Measurements from ENCODE around the gene CDC34.

The CDC34 gene, protein sequence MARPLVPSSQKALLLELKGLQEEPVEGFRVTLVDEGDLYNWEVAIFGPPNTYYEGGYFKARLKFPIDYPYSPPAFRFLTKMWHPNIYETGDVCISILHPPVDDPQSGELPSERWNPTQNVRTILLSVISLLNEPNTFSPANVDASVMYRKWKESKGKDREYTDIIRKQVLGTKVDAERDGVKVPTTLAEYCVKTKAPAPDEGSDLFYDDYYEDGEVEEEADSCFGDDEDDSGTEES

DNA sequence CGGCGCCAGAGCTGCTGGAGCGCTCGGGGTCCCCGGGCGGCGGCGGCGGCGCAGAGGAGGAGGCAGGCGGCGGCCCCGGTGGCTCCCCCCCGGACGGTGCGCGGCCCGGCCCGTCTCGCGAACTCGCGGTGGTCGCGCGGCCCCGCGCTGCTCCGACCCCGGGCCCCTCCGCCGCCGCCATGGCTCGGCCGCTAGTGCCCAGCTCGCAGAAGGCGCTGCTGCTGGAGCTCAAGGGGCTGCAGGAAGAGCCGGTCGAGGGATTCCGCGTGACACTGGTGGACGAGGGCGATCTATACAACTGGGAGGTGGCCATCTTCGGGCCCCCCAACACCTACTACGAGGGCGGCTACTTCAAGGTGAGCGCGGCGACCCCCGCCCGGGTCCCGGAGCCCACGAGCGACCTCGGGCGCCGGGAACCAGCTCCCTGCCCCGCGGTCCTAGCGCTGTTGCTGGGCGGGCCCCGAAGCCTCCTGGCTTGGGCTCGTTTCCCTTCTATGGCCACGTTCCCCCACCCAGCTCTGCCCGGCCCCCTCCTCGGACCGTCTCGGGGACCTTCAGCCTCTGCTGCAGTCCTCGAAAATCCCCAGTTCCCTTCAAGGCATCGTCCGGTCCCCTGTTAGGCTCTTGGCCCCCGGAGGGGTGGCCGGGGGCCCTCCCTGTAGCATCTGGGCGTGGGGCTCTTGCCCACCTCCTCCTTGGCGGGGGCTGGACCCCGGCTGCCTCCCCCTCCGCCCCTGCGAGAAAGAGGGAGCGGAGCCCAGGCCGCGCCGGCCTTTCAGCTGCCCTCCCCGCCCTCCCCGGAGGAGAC, at the start of gene CDC34:
Gene CDC34, plus strand, starts transcription at position 8 of the 808 bp plus-strand sequence. Its CDS starts 172 bp downstream, at position 180.
- peak in 7 of 56 donors; percentile 42 to 63 (median 52) for DNase-seq

DNA sequence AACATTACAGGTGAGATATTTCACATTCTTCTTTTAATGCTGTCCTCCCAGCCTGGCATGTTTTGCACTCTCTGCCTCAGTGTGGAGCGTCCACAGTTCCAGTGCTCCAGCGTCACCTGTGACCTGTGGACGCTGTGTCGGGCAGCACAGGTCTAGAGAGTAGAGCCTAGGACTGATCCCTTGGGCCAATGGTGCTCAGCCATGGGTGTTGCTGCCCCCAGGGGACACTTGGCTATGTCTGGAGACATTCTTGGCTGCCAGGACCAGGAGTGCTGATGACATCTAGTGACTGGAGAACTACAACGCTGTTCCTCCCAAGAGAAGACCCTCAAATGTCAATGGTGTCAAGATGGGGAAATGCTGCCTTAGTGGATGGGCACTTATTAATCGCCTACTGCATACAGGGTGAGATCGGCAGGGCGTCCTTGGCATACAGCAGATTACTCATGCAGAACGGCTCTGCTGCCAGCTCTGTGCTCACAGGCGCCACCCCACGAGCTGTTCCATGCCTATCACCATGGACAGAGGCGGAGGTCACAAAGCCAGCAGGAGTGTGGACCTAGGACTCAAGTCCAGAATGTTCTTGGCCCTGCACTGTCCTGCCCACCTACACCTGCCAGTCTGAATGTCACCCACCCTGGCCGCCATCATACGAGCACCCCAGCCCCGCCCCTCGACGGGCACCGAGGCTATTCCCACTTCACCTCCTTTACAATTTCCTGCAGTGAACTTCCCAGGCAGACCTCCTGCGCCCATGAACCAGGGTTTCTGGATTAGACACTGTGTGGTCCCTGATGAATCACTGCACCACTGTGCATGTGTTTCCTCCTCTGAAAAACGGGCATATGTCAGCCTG, 49.1 kb upstream of the CDC34 start:
- DNase-seq, result no peak

DNA sequence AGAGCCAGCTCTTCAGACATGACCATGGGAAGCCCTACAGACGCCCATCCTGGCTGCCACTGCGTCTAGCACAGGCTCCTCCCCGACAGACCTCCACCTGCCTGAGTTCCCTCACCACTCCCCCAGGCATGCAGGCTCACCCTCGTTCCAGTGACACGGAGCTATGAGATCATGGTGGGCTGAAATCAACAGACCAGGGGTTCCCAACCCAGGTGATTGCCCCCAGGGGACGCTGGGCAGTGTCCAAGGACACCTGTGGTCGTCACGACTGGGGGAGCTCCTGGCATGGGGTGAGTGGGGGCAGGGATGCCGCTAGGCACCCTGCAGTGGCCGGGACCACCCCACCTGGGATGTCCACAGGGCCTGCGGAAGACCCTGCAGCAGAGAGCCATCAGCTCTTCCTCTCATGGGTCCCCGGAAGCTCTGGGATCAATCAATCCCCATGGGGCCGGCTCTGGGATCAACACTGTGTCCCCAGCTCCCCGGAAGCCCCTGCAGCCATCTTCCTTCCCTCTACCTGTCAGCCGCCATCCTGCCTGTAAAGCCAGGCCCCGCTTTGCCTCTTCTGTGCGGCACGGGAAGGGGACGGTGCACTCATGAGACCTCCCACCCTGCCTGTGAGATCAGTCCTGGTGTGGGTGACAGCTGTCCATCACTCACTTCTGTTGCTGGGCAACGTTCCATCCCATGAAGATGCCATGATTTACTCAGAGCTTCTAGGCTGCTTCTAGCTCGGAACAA, 48.1 kb upstream of the CDC34 start:
- no peak for DNase-seq

DNA sequence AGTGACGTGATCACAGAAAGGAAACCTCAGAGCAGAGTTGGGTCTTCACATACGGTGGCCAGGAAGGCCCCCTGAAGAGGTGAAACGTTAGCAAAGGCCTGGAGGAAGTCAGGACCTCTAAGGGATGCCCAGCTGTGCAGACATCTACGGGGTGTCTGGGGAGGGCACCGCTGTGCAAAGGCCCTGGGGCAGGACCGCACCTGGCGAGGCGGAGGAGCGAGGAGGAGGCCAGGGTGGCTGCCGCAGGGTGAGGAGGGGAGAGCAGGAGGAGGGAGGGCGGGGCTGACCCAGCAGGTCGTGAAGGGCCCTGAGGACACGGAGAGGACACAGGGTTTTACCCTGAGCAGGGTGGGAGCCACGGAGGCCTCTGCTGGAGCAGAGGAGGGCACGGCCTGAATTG, 47.1 kb upstream of the CDC34 start:
- DNase-seq, result no peak

DNA sequence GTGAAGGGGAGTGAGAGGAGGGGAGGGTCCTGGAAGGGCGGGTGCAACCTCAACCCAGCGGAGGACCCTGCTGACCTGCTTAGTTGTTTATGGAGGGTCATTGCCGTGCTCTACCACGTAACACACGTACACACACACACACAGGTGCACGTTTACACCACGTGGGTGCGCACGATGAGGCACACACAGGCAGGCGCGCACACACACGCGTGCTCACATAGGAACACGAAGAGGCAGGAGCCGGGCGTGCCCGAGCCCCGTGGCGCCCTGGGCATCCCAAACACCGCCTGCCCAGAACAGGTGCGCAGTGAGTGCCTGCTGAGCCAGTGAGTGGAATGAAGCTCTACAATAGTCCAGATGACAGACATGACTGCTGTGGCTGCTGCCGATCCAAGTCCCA, 46.5 kb upstream of the CDC34 start:
- DNase-seq, result peak in 1 of 56 donors; percentile 20

DNA sequence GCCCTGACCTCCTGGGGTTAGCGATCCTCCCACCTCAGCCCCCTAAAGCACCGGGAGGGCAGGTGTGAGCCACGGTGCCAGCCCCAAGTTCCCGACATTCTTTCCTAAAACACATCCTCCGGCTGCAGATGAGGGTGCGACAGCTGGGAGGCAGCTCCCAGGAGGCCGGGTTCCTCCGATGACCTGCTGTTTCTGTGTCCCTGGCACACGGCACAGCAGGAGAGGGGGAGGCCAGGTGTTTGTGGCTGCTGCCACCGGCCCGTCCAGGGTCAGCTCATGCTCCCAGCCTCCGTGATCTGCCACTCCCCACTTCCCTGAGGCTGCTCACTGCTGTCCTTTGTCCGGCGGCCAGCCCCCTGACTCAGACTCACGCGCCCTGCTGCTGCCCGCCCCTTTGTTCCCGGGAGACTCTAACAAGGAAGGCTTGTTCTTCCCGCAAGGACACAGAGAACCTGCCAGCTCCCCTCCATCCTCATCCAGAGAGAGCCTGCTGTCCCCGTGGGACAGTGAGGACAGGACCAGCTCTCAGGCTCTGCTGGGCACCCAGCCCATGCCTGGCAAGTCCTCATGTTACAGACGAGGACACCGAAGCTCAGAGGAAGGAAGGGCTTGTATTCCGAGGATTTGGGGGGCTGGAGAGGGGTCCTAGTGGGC, 45.9 kb upstream of the CDC34 start:
- DNase-seq, result peak; percentile 23 to 98 (median 86)

DNA sequence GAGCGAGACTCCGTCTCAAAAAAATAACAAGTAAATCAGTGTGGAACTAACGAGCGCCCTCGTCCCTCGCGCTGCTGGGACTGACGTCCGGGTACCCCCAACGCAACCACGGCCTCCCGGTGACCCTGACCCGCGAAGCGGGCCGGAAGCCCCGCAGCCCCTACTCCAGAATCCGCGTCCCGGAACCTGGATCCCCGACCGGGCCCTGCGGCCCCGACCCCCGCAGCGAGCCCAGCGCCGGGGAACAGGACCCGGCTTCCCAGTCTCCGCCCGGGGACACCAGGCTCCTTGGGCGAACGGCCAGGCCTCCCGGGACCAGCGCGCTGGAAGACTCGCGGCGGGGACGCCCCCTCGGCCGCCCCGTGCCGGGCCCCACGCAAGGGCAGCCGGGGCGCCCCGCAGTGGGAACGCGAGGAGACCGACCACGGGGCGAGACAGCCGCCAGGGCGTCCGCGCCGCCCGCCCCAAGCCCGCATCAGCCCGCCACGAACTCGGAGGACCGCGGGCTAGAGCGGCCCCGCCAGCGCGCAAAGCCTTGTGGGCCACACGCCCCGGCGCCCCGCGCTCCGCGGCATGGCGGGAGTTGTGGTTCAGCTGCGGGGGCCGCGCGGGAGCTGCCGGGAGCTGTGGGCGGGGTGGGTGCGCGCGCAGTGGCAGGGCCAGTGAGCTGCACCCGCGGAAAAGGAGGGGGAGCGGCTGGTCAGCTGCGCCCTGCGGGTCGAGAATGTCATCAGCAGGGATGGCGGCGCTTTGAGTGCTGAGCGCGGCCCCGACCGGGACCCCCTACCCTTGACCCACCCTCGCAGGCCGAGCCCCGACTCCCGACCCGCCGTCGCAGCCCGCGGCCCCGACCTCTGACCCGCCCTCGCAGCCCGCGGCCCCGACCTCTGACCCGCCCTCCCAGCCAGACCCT, 42.8 kb upstream of the CDC34 start:
- peak in 55 of 56 donors; percentile 60 to 98 (median 90) for DNase-seq

DNA sequence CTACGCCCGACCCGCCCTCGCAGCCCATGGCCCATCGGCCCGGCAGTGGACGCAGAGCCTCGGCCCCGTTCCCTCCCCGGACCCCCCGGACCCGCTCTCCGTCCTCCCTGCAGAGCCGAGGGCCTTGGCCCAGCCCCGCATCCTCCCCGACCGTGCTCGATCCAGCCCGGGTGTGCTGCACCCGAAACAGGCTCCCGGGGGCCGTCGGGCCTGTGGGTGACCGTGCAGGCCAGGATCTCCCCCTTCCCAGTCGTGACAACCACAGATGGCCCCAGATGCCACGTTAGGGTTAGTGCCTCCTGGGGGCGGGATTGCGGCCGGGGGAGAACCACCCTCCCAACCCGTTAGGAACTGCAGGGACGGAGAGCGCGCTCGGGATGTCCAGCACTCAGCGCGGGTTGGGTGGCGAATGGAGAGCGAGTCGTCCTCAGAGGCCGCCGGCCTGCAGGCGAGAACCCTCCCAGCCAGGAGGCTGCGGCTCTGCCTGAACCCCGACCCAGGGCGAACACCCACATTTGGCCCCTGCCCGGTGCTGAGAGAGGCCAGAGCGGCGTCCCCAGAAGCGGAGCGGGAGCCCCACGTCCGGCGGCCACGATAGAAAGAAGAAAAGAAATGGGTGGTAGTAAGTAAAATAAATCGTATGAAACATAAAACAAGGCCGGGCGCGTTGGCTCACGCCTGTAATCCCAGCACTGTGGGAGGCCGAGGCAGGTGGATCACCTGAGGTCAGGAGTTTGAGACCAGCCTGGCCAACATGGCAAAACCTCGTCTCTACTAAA, 42.0 kb upstream of the CDC34 start:
- DNase-seq, result peak in 26 of 56 donors; percentile 23 to 79 (median 64)

DNA sequence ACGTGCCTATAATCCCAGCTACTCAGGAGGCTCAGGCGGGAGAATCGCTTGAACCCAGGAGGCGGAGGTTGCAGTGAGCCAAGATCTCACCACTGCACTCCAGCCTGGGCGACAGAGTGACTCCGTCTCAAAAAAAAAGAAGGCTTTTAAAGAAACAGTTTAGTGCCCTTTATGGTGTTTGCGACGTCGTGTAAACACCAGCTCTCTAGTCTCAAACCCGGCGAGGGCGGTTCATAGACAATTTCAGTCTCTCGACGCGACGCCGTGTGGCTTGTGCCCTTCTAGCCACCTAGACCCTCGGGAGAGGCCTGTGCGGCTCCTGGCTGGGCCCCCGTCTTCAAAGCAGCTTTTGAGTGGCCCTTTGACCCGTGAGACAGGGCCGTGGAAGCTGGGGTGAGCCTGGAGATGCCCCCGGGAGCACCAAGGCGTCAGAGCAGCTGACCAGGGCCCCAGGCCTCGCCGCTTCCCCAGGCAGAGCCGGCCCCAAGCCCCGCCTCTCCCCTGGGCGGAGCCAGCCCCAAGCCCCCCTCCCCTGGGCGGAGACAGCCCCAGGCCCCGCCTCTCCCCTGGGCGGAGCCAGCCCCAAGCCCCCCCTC, 40.3 kb upstream of the CDC34 start:
- DNase-seq, result peak in 3 of 56 donors; percentile 11 to 27 (median 15)

DNA sequence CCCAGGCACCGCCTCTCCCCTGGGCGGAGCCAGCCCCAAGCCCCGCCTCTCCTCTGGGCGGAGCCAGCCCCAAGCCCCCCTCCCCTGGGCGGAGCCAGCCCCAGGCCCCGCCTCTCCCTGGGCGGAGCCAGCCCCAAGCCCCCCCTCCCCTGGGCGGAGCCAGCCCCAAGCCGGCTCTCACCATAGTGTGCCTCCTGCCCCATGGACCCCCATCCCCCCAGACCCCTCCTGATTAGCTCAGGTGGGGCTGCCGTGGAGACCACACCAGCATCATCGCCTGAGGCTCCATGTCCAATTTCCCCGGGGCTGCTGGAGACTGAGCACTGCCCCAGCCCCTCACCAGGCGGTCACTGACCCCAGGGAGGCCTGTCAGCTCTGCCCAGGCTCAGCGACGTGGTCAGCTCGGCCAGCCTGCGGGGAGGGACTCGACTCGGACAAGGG, 39.4 kb upstream of the CDC34 start:
- peak in 1 of 56 donors; percentile 28 for DNase-seq

DNA sequence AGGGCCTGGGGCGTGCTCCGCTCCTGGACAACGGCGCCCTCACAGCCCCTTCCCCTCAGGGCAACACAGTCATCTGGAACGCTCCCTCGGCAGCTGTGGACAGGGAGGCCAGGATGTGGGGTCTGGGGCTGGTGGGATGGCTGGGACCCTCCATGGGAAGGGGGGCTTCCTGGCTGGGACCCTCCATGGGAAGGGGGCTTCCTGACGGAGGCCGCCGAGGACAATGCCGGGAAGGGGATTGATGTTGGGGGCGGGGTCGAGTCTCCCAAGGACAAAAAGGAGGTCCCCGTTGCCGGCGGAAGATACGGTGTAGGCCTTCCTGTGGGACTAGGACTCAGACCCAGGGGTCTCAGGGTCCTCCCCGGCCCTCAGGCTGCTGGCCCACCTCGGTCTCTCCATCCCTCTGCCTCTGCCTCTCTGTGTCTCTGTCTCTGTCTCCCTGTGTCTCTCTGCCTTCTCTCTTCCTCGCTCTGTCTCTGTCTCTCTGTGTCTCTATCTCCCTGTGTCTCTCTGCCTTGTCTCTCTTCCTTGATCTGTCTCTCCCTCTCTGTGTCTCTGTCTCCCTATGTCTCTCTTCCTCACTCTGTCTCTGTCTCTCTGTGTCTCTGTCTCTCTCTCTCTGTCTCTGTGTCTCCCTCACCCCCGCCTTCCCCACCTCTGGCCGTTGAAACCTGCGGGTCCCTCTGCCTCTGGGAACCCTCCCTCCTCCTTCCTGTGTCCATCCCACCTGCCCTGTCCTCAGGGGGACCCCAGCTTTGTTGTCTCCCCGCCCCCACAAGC, 38.0 kb upstream of the CDC34 start:
- DNase-seq, result no peak

DNA sequence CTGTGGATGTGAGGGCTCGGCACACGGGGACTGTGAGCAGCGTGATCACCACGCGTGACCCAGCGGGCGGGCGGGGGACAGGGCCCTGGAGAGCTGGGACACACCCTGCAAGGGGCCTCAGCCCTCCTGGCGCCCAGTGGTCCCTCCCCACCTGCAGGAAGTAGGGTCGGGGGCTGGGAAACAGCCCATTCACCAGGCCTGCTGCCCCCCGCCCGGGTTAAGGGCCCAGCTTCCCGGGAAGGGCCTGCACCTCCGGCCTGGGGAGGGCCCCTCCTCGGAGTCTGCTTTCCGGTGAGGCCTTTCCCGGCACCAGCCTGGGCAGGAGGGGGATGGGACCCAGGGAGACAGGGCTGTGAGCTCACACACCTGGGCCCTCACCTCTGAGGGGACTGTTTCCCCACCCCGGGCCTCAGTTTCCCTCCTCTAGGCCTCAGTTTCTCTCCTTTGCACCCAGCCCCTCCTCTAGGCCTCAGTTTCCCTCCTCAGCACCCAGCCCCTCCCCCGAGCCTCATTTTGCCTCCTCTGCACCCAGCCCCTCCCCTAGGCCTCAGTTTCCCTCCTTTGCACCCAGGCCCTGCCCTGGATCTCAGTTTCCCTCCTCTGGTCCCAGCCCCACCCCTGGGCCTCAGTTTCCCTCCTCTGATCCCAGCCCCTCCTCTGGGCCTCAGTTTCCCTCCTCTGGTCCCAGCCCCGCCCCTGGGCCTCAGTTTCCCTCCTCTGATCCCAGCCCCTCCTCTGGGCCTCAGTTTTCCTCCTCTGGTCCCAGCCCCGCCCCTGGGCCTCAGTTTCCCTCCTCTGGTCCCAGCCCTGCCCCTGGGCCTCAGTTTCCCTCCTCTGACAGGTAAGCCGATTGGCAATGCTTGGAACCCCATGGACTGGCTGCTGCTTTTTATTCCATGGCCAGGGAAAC, 37.1 kb upstream of the CDC34 start:
- no peak for DNase-seq

DNA sequence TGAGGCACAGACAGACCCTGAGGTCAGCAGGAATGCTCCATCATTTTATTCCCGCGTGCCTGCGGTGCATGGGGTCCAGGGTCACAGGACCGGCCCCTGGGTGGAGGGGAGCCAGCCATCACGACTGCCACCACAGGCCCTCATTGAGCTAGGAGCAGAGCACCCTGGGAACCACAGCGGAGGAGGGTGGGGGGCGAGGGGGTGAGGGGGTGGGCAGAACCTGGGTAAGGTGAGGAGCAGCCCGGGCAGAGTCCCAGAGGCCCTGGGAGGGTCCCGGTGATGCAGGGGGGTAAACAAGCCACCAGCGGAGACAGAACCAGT, 36.5 kb upstream of the CDC34 start:
- DNase-seq, result no peak

DNA sequence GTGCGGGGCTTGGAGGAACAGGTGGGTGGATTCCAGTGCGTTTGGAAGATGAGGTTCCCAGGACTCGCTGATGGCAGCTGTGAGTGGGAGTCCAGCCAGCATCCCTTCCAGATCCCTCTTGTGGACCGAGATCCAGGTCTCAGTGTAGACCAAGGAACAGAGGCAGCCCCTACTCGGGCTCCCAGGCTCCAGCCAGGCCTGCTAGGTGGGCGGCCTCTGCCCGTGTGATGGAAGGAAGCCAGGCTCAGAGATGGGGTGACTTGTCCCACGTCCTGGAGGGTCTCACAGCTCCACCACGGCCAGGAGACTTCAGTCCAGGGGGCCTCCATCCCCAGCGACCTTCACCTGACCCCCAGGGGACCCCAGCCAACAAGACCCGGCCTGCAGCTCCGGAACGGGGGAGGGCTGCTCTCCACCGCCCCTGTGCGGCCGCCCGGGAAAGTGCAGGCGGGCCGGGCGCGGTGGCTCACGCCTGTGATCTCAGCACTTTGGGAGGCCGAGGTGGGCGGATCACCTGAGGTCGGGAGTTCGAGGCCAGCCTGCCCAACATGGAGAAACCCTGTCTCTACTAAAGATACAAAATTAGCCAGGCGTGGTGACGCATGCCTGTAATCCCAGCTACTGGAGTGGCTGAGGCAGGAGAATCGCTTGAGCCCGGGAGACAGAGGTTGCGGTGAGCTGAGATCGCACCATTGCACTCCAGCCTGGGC, 36.0 kb upstream of the CDC34 start:
- peak in 2 of 56 donors; percentile 25 to 42 for DNase-seq

DNA sequence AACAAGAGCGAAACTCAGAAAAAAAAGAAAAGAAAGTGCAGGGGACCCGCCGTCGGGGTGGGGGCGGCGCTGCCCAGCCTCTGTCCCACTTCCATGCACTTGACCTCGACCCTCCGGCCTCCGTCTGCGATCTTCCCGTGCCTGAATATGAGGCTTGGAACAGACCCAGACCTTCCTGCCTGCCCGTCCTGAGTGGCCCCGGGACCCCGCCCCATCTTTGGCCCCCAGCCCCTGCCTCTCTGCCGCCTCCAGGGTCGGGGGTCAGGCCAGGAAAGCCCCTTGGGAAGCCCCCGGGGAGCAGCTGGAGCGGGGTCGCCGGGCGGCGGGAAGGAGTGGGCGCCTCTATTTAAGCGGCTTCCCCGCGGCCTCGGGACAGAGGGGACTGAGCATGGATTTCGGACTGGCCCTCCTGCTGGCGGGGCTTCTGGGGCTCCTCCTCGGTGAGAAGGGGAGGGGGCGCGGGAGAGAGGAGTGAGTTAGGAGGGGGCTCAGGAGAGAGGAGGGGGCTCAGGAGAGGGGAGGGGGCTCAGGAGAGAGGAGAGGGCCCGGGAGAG, 35.4 kb upstream of the CDC34 start, which contains the start of gene MADCAM1:
Gene MADCAM1, plus strand, starts transcription at position 375 of the 554 bp plus-strand sequence. Its CDS starts 14 bp downstream, at position 389.
- DNase-seq, result no peak
